ENCODE data around the gene HIF3A. TPM values are rescaled to one million over a fixed set of nuclear protein-coding genes. Genes with fewer than 3 reads are reported as not detected.
"Not testable (repeated sequence)": the region's sequence is repeated elsewhere in the genome, so short reads cannot be mapped to it uniquely, and the experiment has no call there.

HIF3A gene
- total RNA-seq, 2 donors from 2014 or later = 42.8 to 97.6 TPM

GRCh38 chr19:46373491-46374359, 76.9 kb downstream of the HIF3A start:
- Histone ChIP-seq H3K9me3 (no peaks in the 10 kb centered on the region), H3K36me3 (peaks cover 0 to 2% of the 10 kb centered on the region in 2 donors), H3K27ac (peak overlapping the region; percentile 79 to 87), H3K27me3 (replicated peaks; ENCODE audit: insufficient read depth) (no peaks in the 10 kb centered on the region), H3K4me1 (replicated peaks) (peaks cover 40% of the 10 kb centered on the region), H3K4me3 (no peak overlapping the region)
- TF ChIP-seq POLR2AphosphoS5 (IDR thresholded peaks at IDR 0.05) (peak; percentile 86), CTCF (IDR thresholded peaks at IDR 0.05) (peak in 2 of 4 experiments; percentile 10 to 25), POLR2A (IDR thresholded peaks at IDR 0.05) (peak; percentile 28)
- DNase-seq (ENCODE audit: low spot score) = peak; percentile 99
- 37% methylated on average over 17 of the region's 17 CpGs for WGBS
- intact Hi-C loops (cut with DNase I) = no loop called here

- Histone ChIP-seq H3K4me1 (replicated peaks) (peaks cover 42% of the 10 kb centered on the region), H3K27me3 (replicated peaks; ENCODE audit: insufficient read depth) (no peaks in the 10 kb centered on the region), H3K9me3 (no peaks in the 10 kb centered on the region), H3K36me3 (peaks cover 0 to 2% of the 10 kb centered on the region in 2 donors), H3K27ac (peak overlapping the region; percentile 79 to 87), H3K4me3 (no peak overlapping the region)
- intact Hi-C loops (cut with DNase I) = no loop called here
- 90% methylated on average over 21 of the region's 21 CpGs for WGBS
- DNase-seq (ENCODE audit: low spot score) = no peak
- TF ChIP-seq POLR2A (IDR thresholded peaks at IDR 0.05) = no peak
- no peak for TF ChIP-seq CTCF (IDR thresholded peaks at IDR 0.05)
- TF ChIP-seq POLR2AphosphoS5 (IDR thresholded peaks at IDR 0.05) = no peak
Observed at GRCh38 chr19:46374536-46375475, 78.0 kb downstream of the HIF3A start.

GRCh38 chr19:46375476-46376067, 78.7 kb downstream of the HIF3A start:
- DNase-seq (ENCODE audit: low spot score); H3K4me3 ChIP-seq; H3K36me3 ChIP-seq; H3K27ac ChIP-seq; intact Hi-C loops (cut with DNase I); H3K9me3 ChIP-seq; H3K27me3 ChIP-seq (replicated peaks; ENCODE audit: insufficient read depth): not testable (repeated sequence)
- H3K4me1 ChIP-seq (replicated peaks) = peaks cover 42% of the 10 kb centered on the region
- 93% methylated on average over 22 of the region's 22 CpGs for WGBS

GRCh38 chr19:46376241-46377153, 79.7 kb downstream of the HIF3A start:
- H3K27me3 ChIP-seq (replicated peaks; ENCODE audit: insufficient read depth) = no peaks in the 10 kb centered on the region
- H3K4me1 ChIP-seq (replicated peaks) = peaks cover 39% of the 10 kb centered on the region
- H3K9me3 ChIP-seq = no peaks in the 10 kb centered on the region
- TF ChIP-seq POLR2AphosphoS5 (IDR thresholded peaks at IDR 0.05) = no peak
- no peak for TF ChIP-seq CTCF (IDR thresholded peaks at IDR 0.05)
- no peak for TF ChIP-seq POLR2A (IDR thresholded peaks at IDR 0.05)
- WGBS = 94% methylated on average over 20 of the region's 20 CpGs
- peaks cover 0 to 2% of the 10 kb centered on the region in 2 donors for H3K36me3 ChIP-seq
- no peak overlapping the region for H3K4me3 ChIP-seq
- intact Hi-C loops (cut with DNase I) = no loop called here
- peak overlapping the region in 1 of 2 donors; percentile 79 for H3K27ac ChIP-seq
- DNase-seq (ENCODE audit: low spot score) = no peak
